Stimulated activated CD4-positive, alpha-beta T cell treated with anti-CD3 and anti-CD28 coated beads, Interleukin-12 subunit alpha, Interleukin-12 subunit beta, amount 100 ng/mL, for 4 hours (primary cell): Measurements from ENCODE around the gene RNF10.
"Not testable (repeated sequence)": the region's sequence is repeated elsewhere in the genome, so short reads cannot be mapped to it uniquely, and the experiment has no call there.

ENCODE experiments used
- DNase-seq: peaks from one replicate; pipeline ENCODE4 v3.0.0-alpha.2; 2020

The RNF10 gene

GRCh38 chr12:120581998-120582397 is 47.8 kb downstream of the RNF10 start:
- DNase-seq, result no peak

GRCh38 chr12:120583478-120584030 is 49.4 kb downstream of the RNF10 start:
- peak; percentile 84 for DNase-seq

DNA sequence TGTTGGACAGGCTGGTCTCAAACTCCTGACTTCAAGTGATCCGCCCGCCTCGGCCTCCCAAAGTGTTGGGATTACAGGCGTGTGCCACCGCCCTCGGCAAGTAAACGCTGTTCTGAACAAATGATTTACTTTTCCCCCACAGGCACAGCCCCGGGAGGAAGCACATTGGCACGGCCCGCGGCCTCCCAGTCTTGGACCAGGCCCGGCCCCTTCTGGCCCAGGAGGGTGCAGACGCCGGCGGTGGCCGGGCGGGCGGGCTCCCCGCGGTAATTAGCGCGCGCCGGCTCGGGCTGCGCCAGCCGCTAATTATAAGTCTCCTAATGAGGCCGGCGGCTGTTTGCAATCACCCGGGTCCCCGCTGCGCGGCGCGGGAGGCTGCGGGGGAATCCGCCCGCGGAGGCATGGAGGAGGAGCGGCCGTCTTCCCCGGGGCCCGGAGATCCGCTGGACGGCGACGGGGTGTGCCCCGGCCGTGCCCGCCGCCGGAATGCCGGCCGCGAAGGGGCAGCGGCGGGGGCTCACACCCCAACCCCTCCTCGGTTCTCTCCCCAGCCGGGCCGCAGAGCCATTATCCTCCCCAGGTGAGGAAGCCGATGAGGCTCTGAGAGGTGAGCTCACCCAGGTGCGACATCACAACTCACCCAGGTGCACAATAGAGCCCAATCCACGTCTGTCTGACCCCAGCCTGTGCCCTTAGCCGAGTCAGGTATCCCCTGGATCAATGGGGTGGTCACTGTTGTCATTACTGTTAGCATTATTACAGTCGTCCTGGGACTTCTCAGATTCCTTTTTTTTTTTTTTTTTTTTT is 50.4 kb downstream of the RNF10 start:
- peak; percentile 55 for DNase-seq

DNA sequence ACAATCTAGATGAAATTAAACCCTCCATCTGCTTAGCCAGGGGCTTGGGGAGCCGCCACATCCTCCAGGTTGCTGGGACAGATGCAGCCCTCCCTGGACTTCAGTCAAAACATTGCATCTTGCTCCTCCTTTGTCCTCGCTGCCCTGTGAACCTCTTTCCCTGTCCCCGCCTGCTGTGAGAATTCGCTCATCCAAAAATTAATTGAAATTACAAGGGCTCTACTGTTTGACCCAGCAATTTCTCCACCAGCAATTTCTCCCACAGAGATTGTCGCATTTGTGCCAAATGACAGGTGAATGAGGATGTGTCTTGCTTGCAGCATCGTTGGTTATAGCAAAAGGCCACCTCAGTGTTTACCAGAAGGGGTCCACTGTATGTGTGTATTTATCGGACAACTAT is 52.0 kb downstream of the RNF10 start:
- DNase-seq, result no peak

GRCh38 chr12:120586860-120587259 is 52.7 kb downstream of the RNF10 start:
- DNase-seq, result no peak

DNA sequence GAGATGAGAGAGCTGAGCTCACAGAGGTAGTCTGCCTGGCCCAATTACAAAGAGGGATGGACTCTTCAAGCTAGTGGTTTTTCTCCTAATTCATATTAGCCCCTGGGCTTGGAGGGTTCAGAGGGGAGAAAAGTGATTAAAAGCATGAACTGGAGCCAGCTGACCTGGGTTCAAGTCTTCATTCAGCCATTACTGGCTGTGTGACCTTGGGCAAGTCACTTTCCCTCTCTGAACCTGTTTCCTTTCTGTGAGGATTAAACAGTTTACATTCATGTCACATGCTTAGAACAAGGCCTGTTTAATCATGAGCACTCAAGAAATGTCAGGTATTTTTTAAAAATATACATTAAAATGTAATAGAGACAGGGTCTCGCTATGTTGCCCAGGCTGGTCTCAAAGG is 54.2 kb downstream of the RNF10 start:
- no peak for DNase-seq

- no peak for DNase-seq
These were observed 55.1 kb downstream of the RNF10 start for GRCh38 chr12:120588948-120589930.

- no peak for DNase-seq
These were observed 56.7 kb downstream of the RNF10 start for GRCh38 chr12:120590741-120591407.

- no peak for DNase-seq
These were observed 58.2 kb downstream of the RNF10 start for GRCh38 chr12:120592121-120593049.

- DNase-seq, result no peak
These were observed 62.7 kb downstream of the RNF10 start for GRCh38 chr12:120596901-120597300.

DNA sequence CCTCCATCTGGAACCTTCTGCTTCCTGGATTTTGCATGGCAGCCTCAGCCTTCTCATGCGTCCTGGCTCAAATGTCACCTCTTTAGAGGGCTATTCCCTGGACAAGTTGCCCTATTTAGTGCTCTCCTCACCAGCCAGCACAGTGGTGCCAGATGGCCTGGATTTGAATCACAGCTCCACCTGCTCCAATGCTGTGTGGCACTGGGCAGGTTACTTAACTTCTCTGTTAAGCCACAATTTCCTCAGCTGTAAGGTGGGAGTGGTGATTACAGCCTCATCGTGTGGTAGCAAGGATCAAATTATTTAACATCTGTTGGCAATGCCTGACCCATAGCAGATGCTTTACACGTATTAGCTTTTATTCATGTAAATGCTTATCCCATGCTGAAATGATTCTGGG is 63.7 kb downstream of the RNF10 start:
- no peak for DNase-seq

DNA sequence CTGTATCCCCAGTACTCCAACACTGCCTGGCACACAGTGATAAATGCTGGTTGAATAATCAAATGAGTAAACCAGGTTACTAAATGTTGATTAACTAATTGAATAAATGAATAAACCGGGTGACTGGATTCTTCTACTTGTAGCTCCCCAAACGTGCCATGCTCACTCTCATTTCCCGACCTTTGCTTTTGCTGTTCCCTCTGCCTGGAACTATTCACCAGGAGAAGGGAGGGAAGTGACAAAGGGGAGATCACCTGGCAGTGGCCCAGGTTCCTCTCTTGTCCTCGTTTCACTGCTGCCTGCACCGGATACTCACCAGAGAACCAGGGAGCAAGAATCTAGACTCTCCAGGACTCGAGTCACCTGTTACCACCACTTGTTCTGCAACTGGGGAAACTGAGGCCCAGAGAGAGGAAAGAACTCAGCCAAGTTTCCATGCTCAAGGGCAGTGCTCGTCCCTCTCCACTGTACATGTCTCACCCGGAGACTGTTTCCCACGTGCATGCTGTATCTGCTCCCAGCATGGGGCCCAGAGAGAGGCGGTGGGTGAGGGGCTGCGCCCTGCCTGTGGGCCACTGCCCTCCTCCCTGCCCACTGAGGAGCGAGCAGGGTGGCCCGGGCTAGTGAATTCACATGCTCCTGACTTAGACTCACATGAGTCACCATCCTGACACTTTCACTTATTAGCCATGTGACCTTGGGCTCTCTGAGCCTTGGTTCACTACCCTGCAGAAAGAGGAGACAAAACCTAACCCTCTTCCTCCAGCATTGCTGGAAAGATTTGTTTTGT is 64.7 kb downstream of the RNF10 start:
- DNase-seq, result no peak

GRCh38 chr12:120599672-120600552 is 65.8 kb downstream of the RNF10 start:
- DNase-seq, result no peak

- DNase-seq, result not testable (repeated sequence)
These were observed 68.3 kb downstream of the RNF10 start for GRCh38 chr12:120602416-120602815.

- DNase-seq, result no peak
These were observed 76.4 kb downstream of the RNF10 start for GRCh38 chr12:120610560-120610959.

GRCh38 chr12:120611534-120611933 is 77.4 kb downstream of the RNF10 start:
- DNase-seq, result not testable (repeated sequence)

DNA sequence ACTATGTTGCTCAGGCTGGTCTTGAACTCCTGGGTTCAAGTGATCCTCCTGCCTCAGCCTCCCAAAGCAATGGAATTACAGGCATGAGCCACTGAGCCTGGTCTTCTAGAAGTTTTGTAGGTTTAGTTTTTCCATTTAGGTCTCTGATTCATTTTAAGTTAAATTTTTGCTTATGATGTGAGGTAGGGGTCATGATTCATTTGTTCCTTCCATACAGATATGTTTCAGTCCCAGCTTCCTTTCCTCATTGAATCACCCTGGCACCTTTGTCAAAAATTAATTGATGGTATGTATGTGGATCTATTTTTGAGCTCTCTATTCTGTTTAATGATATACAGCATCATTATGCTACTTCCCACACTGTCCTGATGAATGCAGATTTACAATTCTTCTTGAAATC is 80.7 kb downstream of the RNF10 start:
- DNase-seq, result peak; percentile 2

- DNase-seq, result not testable (repeated sequence)
These were observed 83.0 kb downstream of the RNF10 start for GRCh38 chr12:120617193-120617592.

DNA sequence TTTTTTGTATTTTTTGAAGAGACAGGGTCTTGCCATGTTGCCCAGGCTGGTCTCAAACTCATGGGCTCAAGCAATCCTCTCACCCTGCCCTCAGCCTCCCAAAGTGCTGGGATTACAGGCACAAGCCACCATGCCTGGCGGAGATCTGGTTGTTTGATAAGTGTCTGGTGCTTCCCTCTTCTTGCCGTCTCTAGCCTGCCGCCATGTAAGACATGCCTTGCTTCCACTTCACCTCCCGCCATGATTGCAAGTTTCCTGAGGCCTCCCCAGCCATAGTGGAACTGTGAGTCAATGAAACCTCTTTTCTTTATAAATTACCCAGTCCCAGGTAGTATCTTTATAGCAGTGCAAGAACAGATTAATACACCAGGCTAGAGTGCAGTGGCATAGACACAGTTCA is 83.6 kb downstream of the RNF10 start:
- DNase-seq, result not testable (repeated sequence)
